ENCODE results near the gene SLC1A5.

GRCh38 chr19:46731584-46731983 is 56.8 kb downstream of the SLC1A5 start:
- TF ChIP-seq CTCF (conservative IDR thresholded peaks at IDR 0.05; ENCODE audit: low read length) = no peak
- TF ChIP-seq EZH2phosphoT487 (IDR thresholded peaks at IDR 0.05; ENCODE audit: borderline replicate concordance, low read depth, low read length) = no peak
